Colonic mucosa (tissue), 4 donors: ENCODE measurements around the gene FNDC1. TPM values are rescaled to one million over a fixed set of nuclear protein-coding genes. Genes with fewer than 3 reads are reported as not detected.
A peak's percentile ranks its signal among the peaks of the same experiment; 100 is the strongest.

Experiments used
- DNase-seq: peaks from one replicate; pipeline ENCODE4 v3.0.0-alpha.2; 2020
- H3K27ac ChIP-seq: fragments of 200-600 bp; one replicate; pipeline ENCODE4 v1.8.0; 2021
- H3K27me3 ChIP-seq: fragments of 200-600 bp; one replicate; pipeline ENCODE4 v1.8.0; 2021
- H3K36me3 ChIP-seq: fragments of 200-600 bp; one replicate; pipeline ENCODE4 v1.8.0; 2021
- H3K4me1 ChIP-seq: fragments of 200-600 bp; one replicate; pipeline ENCODE4 v1.8.0; 2021; ENCODE audit warnings: mild to moderate bottlenecking
- H3K4me3 ChIP-seq: fragments of 200-600 bp; one replicate; pipeline ENCODE4 v1.8.0; 2021
- H3K9ac ChIP-seq, 2 donors: one replicate each; pipeline ENCODE4 v1.7.0; 2013; ENCODE audit warnings: control low read depth in 2 of 2, low read depth in 2 of 2, low read length in 2 of 2
- H3K9me3 ChIP-seq: fragments of 200-600 bp; one replicate; pipeline ENCODE4 v1.8.0; 2021
- CTCF ChIP-seq: fragments of 200-600 bp; IDR thresholded peaks from one replicate; pipeline ENCODE4 v1.8.0; 2022; ENCODE audit warnings: antibody characterized with exemption, mild to moderate bottlenecking
- intact Hi-C: fragments of 100-400 bp; cut with DNase I; formaldehyde crosslinking; loops from one replicate; pipeline ENCODE4 v1.14.1; 2022
- total RNA-seq, 2 donors: library from RNA; stranded (reverse); fragmentation: NEBNext Ultra II Directional in 1 of 2; extraction: Animal tissue kit (Norgen Biotek cat#: 25700) in 1 of 2; gene quantifications; one replicate each; pipeline ENCODE4 v1.2.1, GENCODE V29; 2021
- donor health status: healthy.
- donor health status: DM: no; HTN: no; CAD: no.
- donor health status: DM: no; HTN: no; CAD: no.

The FNDC1 gene
- total RNA-seq, 2 donors from 2014 or later: 0.05 to 1.1 TPM

GRCh38 chr6:159156089-159156488 lies 13.1 kb upstream of the FNDC1 start:
- H3K27ac ChIP-seq: no peak overlapping the region
- no peaks in the 10 kb centered on the region for H3K36me3 ChIP-seq
- no peak overlapping the region for H3K4me3 ChIP-seq
- H3K9me3 ChIP-seq: no peaks in the 10 kb centered on the region
- intact Hi-C loops: no loop called here
- no peaks in the 10 kb centered on the region for H3K27me3 ChIP-seq
- no peak for TF ChIP-seq CTCF
- no peak for DNase-seq
- no peak overlapping the region for H3K9ac ChIP-seq
- no peaks in the 10 kb centered on the region for H3K4me1 ChIP-seq

GRCh38 chr6:159157431-159157830 lies 11.8 kb upstream of the FNDC1 start:
- Histone ChIP-seq H3K27ac (no peak overlapping the region), H3K4me3 (no peak overlapping the region), H3K9ac (no peak overlapping the region), H3K4me1 (no peaks in the 10 kb centered on the region), H3K36me3 (no peaks in the 10 kb centered on the region), H3K9me3 (no peaks in the 10 kb centered on the region), H3K27me3 (no peaks in the 10 kb centered on the region)
- intact Hi-C loops: no loop called here
- TF ChIP-seq CTCF: no peak
- DNase-seq: no peak

- intact Hi-C loops: no loop called here
- no peak for TF ChIP-seq CTCF
Observed at GRCh38 chr6:159161839-159162238, 7.4 kb upstream of the FNDC1 start.

GRCh38 chr6:159163901-159164370 lies 5.3 kb upstream of the FNDC1 start:
- intact Hi-C loops: no loop called here
- no peak for TF ChIP-seq CTCF
- DNase-seq: no peak

More at GRCh38 chr6:159161839-159162238, 7.4 kb upstream of the FNDC1 start:
- no peaks in the 10 kb centered on the region for H3K27me3 ChIP-seq
- H3K36me3 ChIP-seq: no peaks in the 10 kb centered on the region
- DNase-seq: no peak
- no peaks in the 10 kb centered on the region for H3K4me1 ChIP-seq
- H3K9me3 ChIP-seq: no peaks in the 10 kb centered on the region
- no peak overlapping the region for H3K27ac ChIP-seq
- no peak overlapping the region for H3K4me3 ChIP-seq
- H3K9ac ChIP-seq: no peak overlapping the region

GRCh38 chr6:159168536-159169192 lies 536 bp upstream of the FNDC1 start:
- Histone ChIP-seq H3K4me3 (peak overlapping the region; percentile 22), H3K27me3 (peaks cover 46% of the 10 kb centered on the region), H3K9me3 (no peaks in the 10 kb centered on the region), H3K4me1 (peaks cover 4% of the 10 kb centered on the region), H3K9ac (peak overlapping the region in 1 of 2 donors; percentile 25), H3K36me3 (no peaks in the 10 kb centered on the region), H3K27ac (no peak overlapping the region)
- peak; percentile 19 for DNase-seq
- intact Hi-C loops: no loop called here
- no peak for TF ChIP-seq CTCF

More at GRCh38 chr6:159163901-159164370, 5.3 kb upstream of the FNDC1 start:
- Histone ChIP-seq H3K9me3 (no peaks in the 10 kb centered on the region), H3K36me3 (no peaks in the 10 kb centered on the region), H3K27ac (no peak overlapping the region), H3K4me1 (peaks cover 4% of the 10 kb centered on the region), H3K9ac (no peak overlapping the region), H3K4me3 (no peak overlapping the region), H3K27me3 (peaks cover 15% of the 10 kb centered on the region)
